ENCODE results near the gene SCP2.

Gene SCP2

GRCh38 chr1:53060579-53060978, 133.5 kb downstream of the SCP2 start:
- H3K4me3 ChIP-seq (ENCODE audit: low read depth, low read length) = no peak overlapping the region
- no peak for DNase-seq (ENCODE audit: low read depth)
- TF ChIP-seq, protein P1, sequence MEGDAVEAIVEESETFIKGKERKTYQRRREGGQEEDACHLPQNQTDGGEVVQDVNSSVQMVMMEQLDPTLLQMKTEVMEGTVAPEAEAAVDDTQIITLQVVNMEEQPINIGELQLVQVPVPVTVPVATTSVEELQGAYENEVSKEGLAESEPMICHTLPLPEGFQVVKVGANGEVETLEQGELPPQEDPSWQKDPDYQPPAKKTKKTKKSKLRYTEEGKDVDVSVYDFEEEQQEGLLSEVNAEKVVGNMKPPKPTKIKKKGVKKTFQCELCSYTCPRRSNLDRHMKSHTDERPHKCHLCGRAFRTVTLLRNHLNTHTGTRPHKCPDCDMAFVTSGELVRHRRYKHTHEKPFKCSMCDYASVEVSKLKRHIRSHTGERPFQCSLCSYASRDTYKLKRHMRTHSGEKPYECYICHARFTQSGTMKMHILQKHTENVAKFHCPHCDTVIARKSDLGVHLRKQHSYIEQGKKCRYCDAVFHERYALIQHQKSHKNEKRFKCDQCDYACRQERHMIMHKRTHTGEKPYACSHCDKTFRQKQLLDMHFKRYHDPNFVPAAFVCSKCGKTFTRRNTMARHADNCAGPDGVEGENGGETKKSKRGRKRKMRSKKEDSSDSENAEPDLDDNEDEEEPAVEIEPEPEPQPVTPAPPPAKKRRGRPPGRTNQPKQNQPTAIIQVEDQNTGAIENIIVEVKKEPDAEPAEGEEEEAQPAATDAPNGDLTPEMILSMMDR (IDR thresholded peaks at IDR 0.05; ENCODE audit: control insufficient read depth, extremely low read depth, insufficient read depth) = no peak

DNA sequence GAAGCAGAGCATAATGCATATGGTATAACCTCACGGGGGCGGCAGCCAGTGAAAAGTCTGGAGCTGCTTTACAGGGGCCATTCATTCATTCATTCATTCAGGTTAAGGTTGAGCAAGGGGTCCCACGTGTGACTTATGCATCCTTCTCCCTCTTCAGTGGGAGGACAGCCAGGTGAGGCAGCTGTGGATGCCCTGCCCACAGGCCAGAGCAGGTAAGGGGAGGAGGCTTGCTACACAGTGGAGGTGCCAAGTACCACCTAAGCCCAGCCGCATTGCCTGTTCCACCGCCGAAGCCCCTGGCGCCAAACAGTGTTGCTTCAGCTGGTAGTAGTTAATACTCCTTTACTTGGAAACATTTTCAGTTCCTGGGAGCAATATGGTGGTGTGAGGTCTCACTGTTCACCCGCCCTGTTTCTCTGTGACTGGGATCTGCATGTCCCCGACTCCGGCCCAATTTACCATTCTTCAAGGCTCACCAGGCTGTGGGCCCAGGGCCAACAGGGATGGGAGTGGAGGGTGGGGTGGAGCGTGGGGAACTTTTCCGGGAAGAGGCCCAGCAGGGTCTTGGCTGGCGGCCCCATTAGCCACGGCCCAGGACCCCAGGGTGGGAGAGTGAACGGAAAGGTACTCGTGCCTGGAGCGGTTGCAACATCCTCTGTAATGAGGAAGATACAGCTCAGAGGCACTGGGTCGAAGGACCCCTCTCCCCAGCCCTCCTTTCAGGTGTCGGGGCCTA, 134.2 kb downstream of the SCP2 start:
- TF ChIP-seq, protein P1 (IDR thresholded peaks at IDR 0.05; ENCODE audit: control insufficient read depth, extremely low read depth, insufficient read depth) = no peak
- no peak for DNase-seq (ENCODE audit: low read depth)
- H3K4me3 ChIP-seq (ENCODE audit: low read depth, low read length) = no peak overlapping the region

DNA sequence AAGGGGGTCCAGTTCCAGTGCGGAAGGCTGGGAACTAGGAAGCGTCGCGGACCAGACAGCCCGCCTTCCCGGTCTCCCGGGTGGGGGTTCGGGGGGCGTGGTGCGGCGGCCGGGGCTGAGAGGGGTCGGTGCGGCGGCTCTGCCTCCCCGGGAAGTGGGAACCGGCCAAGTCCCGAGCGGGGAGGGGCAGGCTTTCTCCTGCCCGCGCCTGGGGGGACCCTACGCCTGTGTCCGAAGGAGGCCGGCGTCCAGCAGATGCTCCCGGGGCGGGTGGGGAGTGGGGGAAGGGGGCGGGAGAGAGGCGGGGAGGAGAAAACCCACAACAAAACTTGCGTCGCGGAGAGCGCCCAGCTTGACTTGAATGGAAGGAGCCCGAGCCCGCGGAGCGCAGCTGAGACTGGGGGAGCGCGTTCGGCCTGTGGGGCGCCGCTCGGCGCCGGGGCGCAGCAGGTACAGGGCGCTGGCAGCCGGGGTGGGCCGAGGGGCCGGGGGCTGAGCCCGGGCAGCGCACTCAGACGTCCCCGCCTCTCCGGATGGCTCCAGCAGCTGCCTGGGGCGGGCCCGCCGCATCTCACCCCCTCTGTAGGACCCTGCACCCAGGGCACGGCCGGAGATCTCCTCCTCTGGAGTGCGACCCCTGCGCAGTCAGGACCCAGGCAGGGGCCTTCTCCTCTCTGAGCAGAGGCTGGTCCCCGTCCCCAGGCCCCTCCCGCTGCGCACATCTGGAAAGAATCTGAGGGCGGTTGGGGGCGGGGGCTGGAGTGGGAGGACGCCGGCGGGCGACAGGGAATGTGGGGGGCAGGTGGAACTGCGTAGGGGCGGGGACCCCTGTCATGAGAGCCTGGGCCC, 135.0 kb downstream of the SCP2 start, which contains the start of gene PODN:
Gene PODN (plus strand): TSS at position 355 of the 849 bp plus-strand sequence. CDS start 7,643 bp downstream, outside the sequence.
- H3K4me3 ChIP-seq (ENCODE audit: low read depth, low read length) = no peak within 1 kb of the TSS

GRCh38 chr1:53062708-53063591, 135.9 kb downstream of the SCP2 start:
- H3K4me3 ChIP-seq (ENCODE audit: low read depth, low read length) = no peak overlapping the region
- TF ChIP-seq, protein P1 (IDR thresholded peaks at IDR 0.05; ENCODE audit: control insufficient read depth, extremely low read depth, insufficient read depth) = no peak
- DNase-seq (ENCODE audit: low read depth) = no peak

More for the DNA sequence above, 135.0 kb downstream of the SCP2 start, which contains the start of gene PODN:
- TF ChIP-seq, protein P1 (IDR thresholded peaks at IDR 0.05; ENCODE audit: control insufficient read depth, extremely low read depth, insufficient read depth) = no peak
- no peak for DNase-seq (ENCODE audit: low read depth)

- no peak for DNase-seq (ENCODE audit: low read depth)
- TF ChIP-seq, protein P1 (IDR thresholded peaks at IDR 0.05; ENCODE audit: control insufficient read depth, extremely low read depth, insufficient read depth) = no peak
- H3K4me3 ChIP-seq (ENCODE audit: low read depth, low read length) = no peak overlapping the region
Observed at GRCh38 chr1:53063744-53064515, 136.9 kb downstream of the SCP2 start.

- no peak overlapping the region for H3K4me3 ChIP-seq (ENCODE audit: low read depth, low read length)
- no peak for DNase-seq (ENCODE audit: low read depth)
Observed at GRCh38 chr1:53065391-53065790, 138.3 kb downstream of the SCP2 start.

More at GRCh38 chr1:53065391-53065790, 138.3 kb downstream of the SCP2 start:
- TF ChIP-seq, protein P1 (IDR thresholded peaks at IDR 0.05; ENCODE audit: control insufficient read depth, extremely low read depth, insufficient read depth) = no peak

All from LNCaP clone FGC (cell line).